Fibroblast of villous mesenchyme (primary cell): ENCODE measurements around the gene FBXW11. TPM values are rescaled to one million over a fixed set of nuclear protein-coding genes. Genes with fewer than 3 reads are reported as not detected.
A peak's percentile ranks its signal among the peaks of the same experiment; 100 is the strongest.

Source experiments
- DNase-seq: peaks from one replicate; pipeline ENCODE4 v3.0.0-alpha.2; 2010; ENCODE audit warnings: low read depth
- H3K4me3 ChIP-seq: 2 replicates; pipeline ENCODE4 v1.5.1; 2011; ENCODE audit warnings: low read depth, mild to moderate bottlenecking, low read length
- total RNA-seq: library from RNA; depleted of rRNA; stranded (reverse); fragments of >200 nt; gene quantifications from 2 replicates; pipeline ENCODE4 v1.2.3, GENCODE V29; 2012
- TF ChIP-seq, protein P1 (sequence below): IDR thresholded peaks from 2 replicates; pipeline ENCODE4 v1.5.1; 2012; ENCODE audit warnings: low read depth, mild to moderate bottlenecking, low read length; ENCODE audit not compliant: insufficient read depth

The FBXW11 gene
- total RNA-seq, 1 donor, result 112 TPM

DNA sequence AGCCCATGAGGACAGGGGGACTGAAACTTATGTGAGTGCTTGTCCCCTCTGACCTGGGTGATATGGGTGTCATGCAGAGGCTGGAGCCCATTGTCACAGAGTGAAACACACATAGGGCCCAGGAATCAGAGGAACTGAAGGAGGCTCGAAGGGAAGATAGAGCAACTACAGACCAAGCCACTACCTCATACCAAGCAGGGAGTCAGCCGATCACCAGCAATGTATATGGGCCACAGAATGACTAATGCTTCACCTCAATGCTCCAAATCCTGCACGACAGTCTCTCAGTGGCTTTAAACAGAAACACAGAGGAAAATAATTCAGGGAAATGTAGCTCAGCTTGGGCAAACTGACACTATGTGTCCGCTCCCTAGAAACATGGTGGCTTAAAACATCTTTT lies 8.9 kb upstream of the FBXW11 start:
- DNase-seq, result no peak
- TF ChIP-seq, protein P1, sequence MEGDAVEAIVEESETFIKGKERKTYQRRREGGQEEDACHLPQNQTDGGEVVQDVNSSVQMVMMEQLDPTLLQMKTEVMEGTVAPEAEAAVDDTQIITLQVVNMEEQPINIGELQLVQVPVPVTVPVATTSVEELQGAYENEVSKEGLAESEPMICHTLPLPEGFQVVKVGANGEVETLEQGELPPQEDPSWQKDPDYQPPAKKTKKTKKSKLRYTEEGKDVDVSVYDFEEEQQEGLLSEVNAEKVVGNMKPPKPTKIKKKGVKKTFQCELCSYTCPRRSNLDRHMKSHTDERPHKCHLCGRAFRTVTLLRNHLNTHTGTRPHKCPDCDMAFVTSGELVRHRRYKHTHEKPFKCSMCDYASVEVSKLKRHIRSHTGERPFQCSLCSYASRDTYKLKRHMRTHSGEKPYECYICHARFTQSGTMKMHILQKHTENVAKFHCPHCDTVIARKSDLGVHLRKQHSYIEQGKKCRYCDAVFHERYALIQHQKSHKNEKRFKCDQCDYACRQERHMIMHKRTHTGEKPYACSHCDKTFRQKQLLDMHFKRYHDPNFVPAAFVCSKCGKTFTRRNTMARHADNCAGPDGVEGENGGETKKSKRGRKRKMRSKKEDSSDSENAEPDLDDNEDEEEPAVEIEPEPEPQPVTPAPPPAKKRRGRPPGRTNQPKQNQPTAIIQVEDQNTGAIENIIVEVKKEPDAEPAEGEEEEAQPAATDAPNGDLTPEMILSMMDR, result no peak
- no peak overlapping the region for H3K4me3 ChIP-seq

DNA sequence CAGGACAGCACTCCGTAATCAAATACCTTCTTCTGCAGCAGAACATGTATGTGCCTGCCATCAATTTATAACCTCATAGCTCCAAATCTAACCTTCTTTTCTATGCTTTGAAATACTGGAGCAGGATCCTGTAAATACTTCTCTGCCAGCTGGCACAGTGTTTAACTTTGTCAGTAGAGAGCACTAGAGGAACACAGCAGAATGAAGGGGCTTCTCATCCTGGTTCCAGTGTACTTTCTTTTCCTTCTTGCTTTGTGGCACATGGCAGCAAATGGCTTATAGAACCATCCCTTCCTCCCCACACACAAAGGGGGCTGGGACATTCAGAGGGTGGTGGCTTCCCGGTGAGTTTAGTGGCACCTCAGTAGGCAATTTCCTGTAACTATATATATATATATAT lies 3.8 kb upstream of the FBXW11 start:
- TF ChIP-seq, protein P1, result peak; percentile 16
- DNase-seq, result peak; percentile 26
- H3K4me3 ChIP-seq, result no peak overlapping the region

DNA sequence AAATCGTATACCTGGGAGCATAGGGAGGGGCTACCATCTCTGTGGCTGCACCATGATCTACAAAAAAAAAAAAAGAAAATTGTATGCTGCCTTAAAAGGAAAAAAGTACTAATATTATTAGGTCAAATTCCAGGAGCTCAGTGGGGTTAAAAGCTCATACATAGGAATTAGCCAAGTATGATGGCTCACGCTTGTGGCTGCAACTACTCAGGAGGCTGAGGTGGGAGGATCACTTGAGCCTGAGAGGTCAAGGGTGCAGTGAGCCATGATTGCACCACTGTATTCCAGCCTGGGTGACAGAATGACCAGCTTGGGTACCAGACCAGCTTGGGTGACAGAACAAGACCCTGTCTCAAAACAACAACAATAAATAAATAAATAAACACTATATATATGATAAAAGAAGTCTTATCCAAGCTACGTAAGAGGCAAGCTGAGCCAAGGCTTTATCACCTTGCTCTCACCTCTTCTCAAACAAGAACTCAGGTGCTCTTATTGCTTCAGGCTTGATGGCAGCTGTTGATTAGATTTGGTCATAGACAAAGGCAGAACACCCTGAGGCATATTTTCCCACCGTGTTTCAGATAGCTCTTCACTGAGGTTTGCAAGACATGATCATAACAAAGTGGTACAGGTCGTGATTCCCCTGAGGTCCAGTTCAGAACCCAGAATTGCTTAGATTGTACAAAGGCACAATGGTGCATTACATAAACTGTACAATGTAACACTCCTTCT lies 3.3 kb upstream of the FBXW11 start:
- peak; percentile 27 for DNase-seq
- TF ChIP-seq, protein P1, result no peak

DNA sequence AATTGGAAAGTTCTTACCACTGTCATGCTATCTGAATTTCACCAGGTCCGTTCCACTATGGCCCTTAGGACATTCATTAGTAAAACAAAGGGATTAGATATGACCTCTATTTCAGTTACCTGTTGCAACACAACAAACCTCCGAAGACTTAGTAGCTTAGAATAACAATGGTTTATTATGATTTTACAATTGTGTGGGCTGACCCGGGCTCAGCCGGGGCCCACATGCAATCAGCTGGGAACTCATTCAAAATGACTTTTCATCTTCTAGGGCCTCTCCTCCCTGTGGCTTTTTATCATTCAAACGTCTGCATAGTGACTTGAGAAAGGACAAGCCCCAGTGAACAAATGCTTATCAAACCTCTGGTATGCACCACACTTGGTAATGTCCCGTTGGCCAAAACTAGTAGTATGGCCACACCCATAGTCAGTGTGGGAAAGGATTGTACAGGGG lies 2.3 kb upstream of the FBXW11 start:
- H3K4me3 ChIP-seq, result no peak overlapping the region
- TF ChIP-seq, protein P1, result no peak
- DNase-seq, result peak; percentile 35

More for the DNA sequence above, 3.3 kb upstream of the FBXW11 start:
- H3K4me3 ChIP-seq, result no peak overlapping the region

DNA sequence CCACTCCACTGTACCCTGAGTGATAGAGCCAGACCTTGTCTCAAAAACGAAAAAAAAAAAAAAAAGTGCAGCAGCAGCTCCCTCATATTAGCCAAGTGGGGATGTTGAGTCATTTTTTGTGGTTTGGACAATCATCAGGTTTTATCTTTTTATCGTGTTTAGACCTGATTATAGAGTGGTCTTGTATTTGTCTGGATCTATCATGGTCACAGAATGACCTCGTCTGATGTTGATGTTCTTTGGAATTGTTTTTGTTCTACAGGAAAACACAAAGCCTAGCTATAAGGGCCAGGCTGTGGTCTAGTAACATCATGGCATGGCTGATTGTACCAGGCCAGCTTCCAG lies 1.6 kb upstream of the FBXW11 start:
- peak; percentile 70 for DNase-seq
- TF ChIP-seq, protein P1, result no peak
- no peak overlapping the region for H3K4me3 ChIP-seq

DNA sequence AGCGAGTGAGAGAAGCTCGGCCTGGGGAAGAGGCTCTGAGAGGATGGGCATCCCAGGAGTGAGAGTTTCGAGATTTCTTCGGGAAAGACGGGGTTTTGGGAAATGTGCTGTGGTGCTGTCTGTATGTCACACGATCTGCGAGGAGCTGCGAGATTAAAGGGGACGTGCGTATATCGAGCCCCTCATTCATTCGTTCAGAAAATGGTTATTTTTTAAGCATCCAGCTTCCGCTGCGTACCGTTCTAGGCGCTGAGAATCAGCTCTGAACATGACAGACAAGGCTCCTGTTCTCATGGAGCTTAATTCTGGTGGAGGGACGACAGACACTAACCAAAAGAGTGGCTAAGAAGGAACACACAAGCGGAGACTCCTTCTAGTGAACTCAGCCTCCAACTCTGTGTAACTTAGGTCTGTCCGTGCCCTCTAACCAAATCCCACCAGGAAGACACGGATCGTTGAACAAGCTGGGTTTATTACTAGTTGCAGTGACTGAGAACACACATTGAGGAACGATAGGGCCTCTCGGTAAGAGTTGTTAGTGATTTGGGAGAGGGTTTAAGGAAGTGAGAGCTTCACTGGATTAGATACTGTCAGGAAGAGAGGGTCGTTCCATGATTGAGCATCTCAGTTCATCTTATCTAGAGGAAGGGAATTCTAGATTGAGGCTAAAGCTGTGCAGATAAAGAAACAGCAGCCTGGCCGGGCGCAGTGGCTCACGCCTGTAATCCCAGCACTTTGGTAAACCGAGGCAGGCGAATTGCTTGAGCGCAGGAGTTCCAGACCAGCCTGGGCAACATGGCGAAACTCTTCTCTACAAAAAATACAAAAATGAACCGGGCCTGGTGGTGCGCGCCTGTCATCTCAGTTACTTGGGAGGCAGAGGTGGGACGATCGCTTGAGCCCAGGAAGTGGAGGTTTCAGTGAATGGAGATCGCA lies 1.0 kb upstream of the FBXW11 start:
- peak overlapping the region; percentile 88 for H3K4me3 ChIP-seq
- DNase-seq, result no peak

More for the DNA sequence above, 1.0 kb upstream of the FBXW11 start:
- TF ChIP-seq, protein P1, result no peak
